ENCODE data around the gene ANKDD1B.

DNA sequence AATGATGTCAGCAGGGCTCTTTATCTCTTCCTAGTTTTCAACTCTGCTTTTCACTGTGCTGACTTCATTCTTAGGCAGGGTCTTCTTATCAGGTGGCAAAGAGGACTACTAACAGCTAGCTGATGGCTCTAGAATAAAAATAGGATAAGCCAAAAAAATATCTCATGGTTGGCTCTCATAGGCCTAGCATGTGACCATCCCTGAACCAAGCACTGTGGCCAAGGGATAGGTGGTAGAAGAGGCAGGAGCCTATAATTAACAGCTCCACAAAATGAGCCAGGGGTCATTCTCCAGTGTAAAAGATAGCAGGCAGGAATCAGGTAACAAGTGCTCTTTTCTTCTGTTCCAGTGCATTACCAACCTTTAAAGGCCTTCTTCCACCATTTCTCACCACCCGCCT is 21.1 kb downstream of the ANKDD1B start:
- TF ChIP-seq, protein P1, sequence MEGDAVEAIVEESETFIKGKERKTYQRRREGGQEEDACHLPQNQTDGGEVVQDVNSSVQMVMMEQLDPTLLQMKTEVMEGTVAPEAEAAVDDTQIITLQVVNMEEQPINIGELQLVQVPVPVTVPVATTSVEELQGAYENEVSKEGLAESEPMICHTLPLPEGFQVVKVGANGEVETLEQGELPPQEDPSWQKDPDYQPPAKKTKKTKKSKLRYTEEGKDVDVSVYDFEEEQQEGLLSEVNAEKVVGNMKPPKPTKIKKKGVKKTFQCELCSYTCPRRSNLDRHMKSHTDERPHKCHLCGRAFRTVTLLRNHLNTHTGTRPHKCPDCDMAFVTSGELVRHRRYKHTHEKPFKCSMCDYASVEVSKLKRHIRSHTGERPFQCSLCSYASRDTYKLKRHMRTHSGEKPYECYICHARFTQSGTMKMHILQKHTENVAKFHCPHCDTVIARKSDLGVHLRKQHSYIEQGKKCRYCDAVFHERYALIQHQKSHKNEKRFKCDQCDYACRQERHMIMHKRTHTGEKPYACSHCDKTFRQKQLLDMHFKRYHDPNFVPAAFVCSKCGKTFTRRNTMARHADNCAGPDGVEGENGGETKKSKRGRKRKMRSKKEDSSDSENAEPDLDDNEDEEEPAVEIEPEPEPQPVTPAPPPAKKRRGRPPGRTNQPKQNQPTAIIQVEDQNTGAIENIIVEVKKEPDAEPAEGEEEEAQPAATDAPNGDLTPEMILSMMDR (IDR thresholded peaks at IDR 0.05) = no peak
- no peak for TF ChIP-seq POLR2A (IDR thresholded peaks at IDR 0.05)

Data from right lobe of liver (tissue), 4 donors.